Measurements from ENCODE around the gene IGSF21.
A peak's percentile ranks its signal among the peaks of the same experiment; 100 is the strongest.

GRCh38 chr1:18100491-18101063, 7.0 kb upstream of the IGSF21 start:
- TF ChIP-seq CTCF (IDR thresholded peaks at IDR 0.05; ENCODE audit: insufficient read depth, low read length) (peak; percentile 49), POLR2AphosphoS5 (IDR thresholded peaks at IDR 0.05; ENCODE audit: low read depth) (no peak)
